Measurements from ENCODE around the gene RALGPS2.

RALGPS2 gene

DNA sequence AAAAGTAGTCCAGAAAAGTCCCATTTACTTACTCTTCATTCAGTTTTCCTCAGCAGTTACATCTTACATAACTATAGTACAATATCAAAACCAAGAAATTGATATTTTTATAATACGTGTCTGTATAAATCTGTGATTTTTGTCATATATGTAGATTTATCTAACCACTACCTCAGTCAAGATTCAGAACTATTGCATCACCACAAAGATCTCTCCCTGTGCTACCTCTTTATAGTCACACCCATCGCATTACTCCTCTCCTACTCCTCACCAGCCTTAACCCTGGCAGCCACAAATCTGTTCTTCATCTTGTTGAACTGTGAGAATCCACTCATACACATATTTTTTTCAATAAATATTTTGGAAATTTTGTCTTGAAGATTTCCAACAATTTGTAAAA, 72.5 kb downstream of the RALGPS2 start:
- Mint-ChIP-seq H3K36me3 (ENCODE audit: low read depth) (peaks cover 56% of the 10 kb centered on the region), H3K4me1 (no peaks in the 10 kb centered on the region), H3K27ac (no peak overlapping the region), H3K27me3 (ENCODE audit: low read depth) (no peaks in the 10 kb centered on the region), H3K9me3 (peaks cover 9% of the 10 kb centered on the region), H3K4me3 (no peak overlapping the region)
- TF ChIP-seq, protein P1, sequence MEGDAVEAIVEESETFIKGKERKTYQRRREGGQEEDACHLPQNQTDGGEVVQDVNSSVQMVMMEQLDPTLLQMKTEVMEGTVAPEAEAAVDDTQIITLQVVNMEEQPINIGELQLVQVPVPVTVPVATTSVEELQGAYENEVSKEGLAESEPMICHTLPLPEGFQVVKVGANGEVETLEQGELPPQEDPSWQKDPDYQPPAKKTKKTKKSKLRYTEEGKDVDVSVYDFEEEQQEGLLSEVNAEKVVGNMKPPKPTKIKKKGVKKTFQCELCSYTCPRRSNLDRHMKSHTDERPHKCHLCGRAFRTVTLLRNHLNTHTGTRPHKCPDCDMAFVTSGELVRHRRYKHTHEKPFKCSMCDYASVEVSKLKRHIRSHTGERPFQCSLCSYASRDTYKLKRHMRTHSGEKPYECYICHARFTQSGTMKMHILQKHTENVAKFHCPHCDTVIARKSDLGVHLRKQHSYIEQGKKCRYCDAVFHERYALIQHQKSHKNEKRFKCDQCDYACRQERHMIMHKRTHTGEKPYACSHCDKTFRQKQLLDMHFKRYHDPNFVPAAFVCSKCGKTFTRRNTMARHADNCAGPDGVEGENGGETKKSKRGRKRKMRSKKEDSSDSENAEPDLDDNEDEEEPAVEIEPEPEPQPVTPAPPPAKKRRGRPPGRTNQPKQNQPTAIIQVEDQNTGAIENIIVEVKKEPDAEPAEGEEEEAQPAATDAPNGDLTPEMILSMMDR (IDR thresholded peaks at IDR 0.05; ENCODE audit: unreplicated experiment in 3 of 3): no peak

DNA sequence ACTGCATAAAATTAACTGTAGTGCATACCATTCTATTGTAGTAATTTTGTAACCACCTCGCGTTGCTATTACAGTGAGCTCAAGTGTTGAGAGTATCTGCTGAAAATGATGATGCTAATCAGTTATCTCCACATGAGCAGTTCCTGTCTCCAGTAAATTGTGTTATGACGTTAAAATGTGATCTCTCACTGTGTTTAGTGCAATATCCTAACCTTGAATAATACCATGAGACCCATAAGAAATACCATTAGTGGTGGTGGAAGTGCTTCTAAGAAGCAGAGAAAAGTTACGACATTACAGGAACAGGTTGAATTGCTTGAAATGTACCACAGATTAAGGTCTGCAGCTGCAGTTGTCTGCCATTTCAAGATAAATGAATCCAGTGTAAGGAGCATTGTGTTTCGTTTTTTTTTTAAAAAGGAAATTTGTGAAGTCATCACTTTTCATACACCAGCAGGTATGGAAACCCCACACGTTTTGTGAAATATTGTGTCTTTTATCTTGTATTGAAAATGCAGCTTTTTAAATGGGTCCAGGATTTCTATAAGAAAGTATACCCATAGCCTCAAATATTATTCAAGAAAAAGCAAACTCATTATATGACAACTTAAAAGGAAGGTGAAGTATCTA, 73.3 kb downstream of the RALGPS2 start:
- Mint-ChIP-seq H3K36me3 (ENCODE audit: low read depth) (peaks cover 60% of the 10 kb centered on the region), H3K4me1 (no peaks in the 10 kb centered on the region), H3K27ac (no peak overlapping the region), H3K4me3 (no peak overlapping the region), H3K9me3 (peaks cover 9% of the 10 kb centered on the region), H3K27me3 (ENCODE audit: low read depth) (no peaks in the 10 kb centered on the region)
- TF ChIP-seq, protein P1 (IDR thresholded peaks at IDR 0.05; ENCODE audit: unreplicated experiment in 3 of 3): no peak

DNA sequence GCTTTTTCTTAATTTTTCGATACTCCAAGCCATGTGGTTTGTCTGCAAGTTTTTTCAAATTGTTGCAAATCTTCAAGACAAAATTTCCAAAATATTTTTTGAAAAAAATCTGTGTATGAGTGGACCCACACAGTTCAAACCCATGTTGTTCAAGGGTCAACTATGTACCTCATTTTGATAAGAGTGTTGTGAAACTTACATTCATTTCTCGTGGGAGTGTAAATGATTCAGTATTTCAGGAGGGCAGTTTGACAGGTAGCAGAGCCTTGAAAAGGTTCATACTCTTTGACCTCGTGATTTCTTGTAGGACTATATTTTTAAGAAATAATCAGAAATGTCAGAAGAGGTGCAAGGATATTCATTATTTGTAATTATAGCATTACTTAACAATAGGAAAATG, 77.8 kb downstream of the RALGPS2 start:
- Mint-ChIP-seq H3K9me3 (peaks cover 9% of the 10 kb centered on the region), H3K27ac (no peak overlapping the region), H3K4me3 (no peak overlapping the region), H3K36me3 (ENCODE audit: low read depth) (peaks cover 61% of the 10 kb centered on the region), H3K27me3 (ENCODE audit: low read depth) (no peaks in the 10 kb centered on the region), H3K4me1 (no peaks in the 10 kb centered on the region)
- TF ChIP-seq, protein P1 (IDR thresholded peaks at IDR 0.05; ENCODE audit: unreplicated experiment in 3 of 3): no peak

DNA sequence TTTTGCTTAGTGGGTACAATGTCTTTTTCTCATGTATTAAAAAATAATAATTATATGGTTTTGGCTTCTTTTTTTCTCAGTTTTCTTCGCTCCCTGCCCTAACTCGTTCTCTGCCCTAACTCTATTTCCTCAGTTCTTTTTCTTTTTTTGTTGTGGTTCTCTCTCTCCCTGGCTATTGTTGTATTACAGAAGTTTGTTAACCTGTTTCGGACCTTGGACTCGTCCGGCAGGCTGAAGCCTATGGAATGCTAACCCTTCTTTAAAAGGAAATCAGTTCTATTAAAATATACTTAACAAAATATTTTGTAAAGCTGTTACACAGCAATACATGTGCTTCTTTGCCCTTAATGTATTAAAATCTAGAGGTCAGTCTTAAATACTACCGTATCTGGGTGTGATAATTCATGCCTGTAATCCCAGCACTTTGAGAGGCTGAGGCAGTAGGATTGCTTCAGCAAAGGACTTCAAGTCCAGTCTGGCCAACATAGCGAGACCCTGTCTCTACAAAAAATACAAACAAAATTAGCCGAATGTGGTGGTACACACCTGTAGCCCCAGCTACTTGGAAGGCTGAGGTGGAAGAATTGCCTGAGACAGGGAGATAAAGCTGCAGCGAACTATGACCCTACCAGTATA, 81.7 kb downstream of the RALGPS2 start:
- H3K27me3 Mint-ChIP-seq (ENCODE audit: low read depth): no peaks in the 10 kb centered on the region
- no peak overlapping the region for H3K4me3 Mint-ChIP-seq
- H3K36me3 Mint-ChIP-seq (ENCODE audit: low read depth): peaks cover 46% of the 10 kb centered on the region
- H3K4me1 Mint-ChIP-seq: no peaks in the 10 kb centered on the region
- TF ChIP-seq, protein P1 (IDR thresholded peaks at IDR 0.05; ENCODE audit: unreplicated experiment in 3 of 3): no peak
- peaks cover 2% of the 10 kb centered on the region for H3K9me3 Mint-ChIP-seq
- no peak overlapping the region for H3K27ac Mint-ChIP-seq

DNA sequence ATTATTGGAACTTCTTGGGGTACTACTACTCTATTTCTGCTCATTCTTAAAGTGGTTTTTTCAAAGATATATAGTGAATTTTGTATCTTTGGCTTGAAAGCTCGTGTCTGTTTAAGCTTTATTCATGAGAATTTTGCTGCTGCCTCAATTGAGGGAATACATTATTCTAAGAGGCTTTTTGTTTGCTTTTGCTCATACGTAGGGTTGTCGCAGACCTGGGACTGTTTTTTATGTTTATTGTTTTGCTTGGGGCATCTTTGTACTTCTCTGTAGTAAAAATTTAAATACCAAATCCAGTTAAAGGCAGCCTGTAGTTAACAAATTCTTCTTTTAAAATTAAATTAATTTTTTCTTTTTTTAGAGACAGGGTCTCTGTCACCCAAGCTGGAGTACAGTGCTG, 83.5 kb downstream of the RALGPS2 start:
- peaks cover 44% of the 10 kb centered on the region for H3K36me3 Mint-ChIP-seq (ENCODE audit: low read depth)
- H3K4me3 Mint-ChIP-seq: no peak overlapping the region
- no peaks in the 10 kb centered on the region for H3K27me3 Mint-ChIP-seq (ENCODE audit: low read depth)
- H3K9me3 Mint-ChIP-seq: peaks cover 2% of the 10 kb centered on the region
- no peak overlapping the region for H3K27ac Mint-ChIP-seq
- TF ChIP-seq, protein P1 (IDR thresholded peaks at IDR 0.05; ENCODE audit: unreplicated experiment in 3 of 3): no peak
- H3K4me1 Mint-ChIP-seq: no peaks in the 10 kb centered on the region

DNA sequence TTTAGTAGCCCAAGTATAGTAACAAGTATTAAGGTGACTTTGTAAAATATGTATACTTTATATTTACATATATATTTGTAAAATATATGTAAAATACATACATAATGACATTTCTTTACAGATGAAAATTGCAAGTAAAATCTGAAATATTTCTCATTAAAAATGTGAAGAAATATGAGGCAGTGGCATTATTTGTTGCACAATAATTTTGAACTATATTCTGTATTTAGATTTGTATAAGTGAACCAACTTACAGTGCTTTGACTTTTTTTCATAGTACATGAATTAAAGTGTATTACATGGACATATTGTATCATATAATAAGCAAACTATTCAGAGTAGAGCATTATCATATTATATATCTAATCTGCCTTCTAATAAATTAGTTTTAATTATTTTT, 85.5 kb downstream of the RALGPS2 start:
- Mint-ChIP-seq H3K4me1 (no peaks in the 10 kb centered on the region), H3K27ac (no peak overlapping the region), H3K27me3 (ENCODE audit: low read depth) (no peaks in the 10 kb centered on the region), H3K4me3 (no peak overlapping the region), H3K36me3 (ENCODE audit: low read depth) (peaks cover 49% of the 10 kb centered on the region), H3K9me3 (peaks cover 2% of the 10 kb centered on the region)
- TF ChIP-seq, protein P1 (IDR thresholded peaks at IDR 0.05; ENCODE audit: unreplicated experiment in 3 of 3): no peak
